GM19035 (cell line): ENCODE results near the gene TBC1D22A.
"Not testable (repeated sequence)": the region's sequence is repeated elsewhere in the genome, so short reads cannot be mapped to it uniquely, and the experiment has no call there.

Experiments used
- ATAC-seq: cut with Tn5 transposase; IDR thresholded peaks from one replicate; pipeline ENCODE4 v1.9.1; 2021; ENCODE audit not compliant: unreplicated experiment

Gene TBC1D22A

GRCh38 chr22:46762238-46763050, at the start of gene TBC1D22A:
Gene TBC1D22A (plus strand): TSS chr22:46762650. CDS start chr22:46762787, 137 bp downstream.
- peak; percentile 78 for ATAC-seq

- no peak for ATAC-seq
Observed at GRCh38 chr22:46714550-46714949, 47.9 kb upstream of the TBC1D22A start.

- ATAC-seq: no peak
Observed at GRCh38 chr22:46719921-46720320, 42.5 kb upstream of the TBC1D22A start.

GRCh38 chr22:46721501-46722085, 40.9 kb upstream of the TBC1D22A start:
- ATAC-seq: no peak

- no peak for ATAC-seq
Observed at GRCh38 chr22:46723882-46724281, 38.6 kb upstream of the TBC1D22A start.

GRCh38 chr22:46725096-46725495, 37.4 kb upstream of the TBC1D22A start:
- no peak for ATAC-seq

GRCh38 chr22:46726066-46726985, 36.1 kb upstream of the TBC1D22A start:
- ATAC-seq: no peak

- no peak for ATAC-seq
Observed at GRCh38 chr22:46726986-46727317, 35.5 kb upstream of the TBC1D22A start.

- no peak for ATAC-seq
Observed at GRCh38 chr22:46727813-46728364, 34.6 kb upstream of the TBC1D22A start.

GRCh38 chr22:46728470-46728869, 34.0 kb upstream of the TBC1D22A start:
- ATAC-seq: no peak

- ATAC-seq: no peak
Observed at GRCh38 chr22:46730568-46731245, 31.7 kb upstream of the TBC1D22A start.

GRCh38 chr22:46731246-46732040, 31.0 kb upstream of the TBC1D22A start:
- no peak for ATAC-seq

- no peak for ATAC-seq
Observed at GRCh38 chr22:46732041-46732379, 30.4 kb upstream of the TBC1D22A start.

- no peak for ATAC-seq
Observed at GRCh38 chr22:46732513-46732912, 29.9 kb upstream of the TBC1D22A start.

GRCh38 chr22:46734213-46734722, 28.2 kb upstream of the TBC1D22A start:
- not testable (repeated sequence) for ATAC-seq

- no peak for ATAC-seq
Observed at GRCh38 chr22:46734830-46735453, 27.5 kb upstream of the TBC1D22A start.

- ATAC-seq: no peak
Observed at GRCh38 chr22:46735747-46736608, 26.5 kb upstream of the TBC1D22A start.

GRCh38 chr22:46736705-46737104, 25.7 kb upstream of the TBC1D22A start:
- ATAC-seq: no peak
